Psoas muscle (tissue), 8 donors: Measurements from ENCODE around the gene MCTP2. TPM values are rescaled to one million over a fixed set of nuclear protein-coding genes. Genes with fewer than 3 reads are reported as not detected.

Source experiments
- ATAC-seq, 4 donors: fragments of 200-7000 bp; cut with Tn5 transposase; one replicate each; pipeline ENCODE4 v1.9.1; 2020; ENCODE audit warnings: moderate library complexity in 3 of 4, mild to moderate bottlenecking in 2 of 4
- DNase-seq, 2 donors: peaks; one replicate each; pipeline ENCODE4 v3.0.0-alpha.2; 2020
- H3K27ac ChIP-seq: fragments of 200-600 bp; one replicate; pipeline ENCODE4 v1.8.0; 2022
- H3K27me3 ChIP-seq, 3 donors: fragments of 200-600 bp in 1 of 3; one replicate each; pipeline versions ENCODE4 v1.6.1 to v1.8.0; 2013 to 2022; ENCODE audit warnings: low read length in 2 of 3, mild to moderate bottlenecking in 2 of 3, moderate library complexity in 1 of 3; ENCODE audit not compliant: insufficient read depth in 3 of 3
- H3K36me3 ChIP-seq, 2 donors: fragments of 200-600 bp in 1 of 2; one replicate each; pipeline versions ENCODE4 v1.6.1 to v1.8.0; 2013 to 2022; ENCODE audit warnings: low read depth in 1 of 2, mild to moderate bottlenecking in 1 of 2, moderate library complexity in 1 of 2; ENCODE audit not compliant: insufficient read depth in 1 of 2
- H3K4me1 ChIP-seq: fragments of 200-600 bp; one replicate; pipeline ENCODE4 v1.8.0; 2022
- H3K4me3 ChIP-seq: fragments of 200-600 bp; one replicate; pipeline ENCODE4 v1.8.0; 2022; ENCODE audit warnings: mild to moderate bottlenecking
- H3K9me3 ChIP-seq: fragments of 200-600 bp; one replicate; pipeline ENCODE4 v1.8.0; 2022
- WGBS, 3 donors: extraction: QIAGEN DNeasy Blood & Tissue Kit; methylation state at CpG; one replicate each; pipeline versions ENCODE4 v1.1.6 to v1.1.7; 2013; 5-methylcytosine and 5-hydroxymethylcytosine counted together
- intact Hi-C, 2 donors: fragments of 100-400 bp; cut with DNase I; formaldehyde crosslinking; loops; one replicate each; pipeline versions ENCODE4 v1.11.0 to v1.14.2; 2022
- polyA plus RNA-seq, 3 donors: library from polyadenylated mRNA; stranded (reverse); fragments of 200-250 nt; gene quantifications; one replicate each; pipeline ENCODE4 v1.2.3, GENCODE V29; 2013
- total RNA-seq, 4 donors: library from RNA; stranded (reverse); fragmentation: NEBNext Ultra II Directional in 2 of 4; extraction: Animal tissue kit (Norgen Biotek cat#: 25700) in 2 of 4; gene quantifications; one replicate each; pipeline versions ENCODE4 v1.2.1 to v1.2.4, GENCODE V29; 2021 to 2023
- TF ChIP-seq, protein P1 (sequence below): fragments of 200-600 bp; IDR thresholded peaks from one replicate; pipeline ENCODE4 v1.8.0; 2022; ENCODE audit warnings: antibody characterized with exemption
- donor health status: healthy with polysubstance abuse.
- donor health status: DM: no; HTN: no; CAD: no; lungs with moderate emphysema.
- donor health status: Bipolar disorder and iron deficiency.
- donor health status: healthy.
- donor health status: DM: yes; HTN: yes; CAD: no.
- donor health status: DM: no; HTN: no; CAD: no.
- donor health status: DM: no; HTN: no; CAD: no.
- donor health status: DM: yes; HTN: yes; CAD: no.

Gene MCTP2
- total and polyA plus RNA-seq, 7 donors = 0.01 to 1.1 (median 0.33) TPM; not detected in 1

DNA sequence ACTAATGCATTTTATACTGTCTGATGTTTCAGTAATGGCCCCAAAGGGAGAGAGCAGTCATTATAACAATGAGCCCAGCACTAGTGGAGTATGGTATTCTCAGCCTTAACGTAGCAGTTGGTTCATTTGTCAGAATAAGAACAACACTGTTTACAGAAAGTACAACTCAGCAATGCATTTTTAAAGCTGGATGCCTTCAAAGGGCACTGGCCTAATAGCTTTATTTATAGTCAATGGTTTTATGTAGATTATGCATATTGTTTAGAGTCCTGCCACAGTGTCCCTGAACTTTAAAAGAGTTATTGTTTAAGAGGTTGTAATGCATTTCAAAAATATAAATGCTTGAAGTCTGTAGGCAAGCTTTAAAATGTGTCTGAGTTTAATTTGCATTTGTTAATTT lies 211.1 kb downstream of the MCTP2 start:
- no peak for DNase-seq
- Histone ChIP-seq H3K36me3 (no peaks in the 10 kb centered on the region), H3K4me3 (no peak overlapping the region), H3K9me3 (no peaks in the 10 kb centered on the region), H3K27me3 (no peaks in the 10 kb centered on the region), H3K4me1 (no peaks in the 10 kb centered on the region), H3K27ac (no peak overlapping the region)
- TF ChIP-seq, protein P1, sequence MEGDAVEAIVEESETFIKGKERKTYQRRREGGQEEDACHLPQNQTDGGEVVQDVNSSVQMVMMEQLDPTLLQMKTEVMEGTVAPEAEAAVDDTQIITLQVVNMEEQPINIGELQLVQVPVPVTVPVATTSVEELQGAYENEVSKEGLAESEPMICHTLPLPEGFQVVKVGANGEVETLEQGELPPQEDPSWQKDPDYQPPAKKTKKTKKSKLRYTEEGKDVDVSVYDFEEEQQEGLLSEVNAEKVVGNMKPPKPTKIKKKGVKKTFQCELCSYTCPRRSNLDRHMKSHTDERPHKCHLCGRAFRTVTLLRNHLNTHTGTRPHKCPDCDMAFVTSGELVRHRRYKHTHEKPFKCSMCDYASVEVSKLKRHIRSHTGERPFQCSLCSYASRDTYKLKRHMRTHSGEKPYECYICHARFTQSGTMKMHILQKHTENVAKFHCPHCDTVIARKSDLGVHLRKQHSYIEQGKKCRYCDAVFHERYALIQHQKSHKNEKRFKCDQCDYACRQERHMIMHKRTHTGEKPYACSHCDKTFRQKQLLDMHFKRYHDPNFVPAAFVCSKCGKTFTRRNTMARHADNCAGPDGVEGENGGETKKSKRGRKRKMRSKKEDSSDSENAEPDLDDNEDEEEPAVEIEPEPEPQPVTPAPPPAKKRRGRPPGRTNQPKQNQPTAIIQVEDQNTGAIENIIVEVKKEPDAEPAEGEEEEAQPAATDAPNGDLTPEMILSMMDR = no peak
- ATAC-seq = no peak
- intact Hi-C loops = no loop called here
- 56 to 66% (median 63%) methylated on average over 1 of the region's 1 CpG for WGBS, 3 donors

DNA sequence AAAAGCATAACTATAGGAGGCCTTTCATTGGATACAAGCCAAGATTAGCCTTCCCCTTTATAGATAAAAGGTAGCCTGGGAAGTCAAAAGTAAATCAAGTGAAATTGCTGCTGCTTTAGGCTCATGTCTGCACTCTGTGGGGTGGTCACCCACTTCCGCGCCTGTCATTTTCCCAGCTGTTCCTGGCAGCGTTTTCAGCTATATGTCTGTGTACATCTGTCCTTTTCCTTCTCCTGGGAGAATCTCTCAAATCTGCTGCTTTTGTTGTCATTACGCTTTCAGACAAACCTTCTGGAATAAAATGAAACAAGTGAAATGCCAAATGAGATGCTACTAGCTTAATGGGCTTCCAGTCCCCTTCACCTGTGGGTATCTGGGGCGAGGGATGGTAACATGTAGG lies 211.8 kb downstream of the MCTP2 start:
- TF ChIP-seq, protein P1 = no peak
- Histone ChIP-seq H3K4me3 (no peak overlapping the region), H3K4me1 (no peaks in the 10 kb centered on the region), H3K36me3 (no peaks in the 10 kb centered on the region), H3K9me3 (no peaks in the 10 kb centered on the region), H3K27ac (no peak overlapping the region), H3K27me3 (no peaks in the 10 kb centered on the region)
- ATAC-seq (no peak), DNase-seq (no peak)
- intact Hi-C loops = no loop called here
- 59 to 72% (median 71%) methylated on average over 5 of the region's 5 CpGs for WGBS, 3 donors

DNA sequence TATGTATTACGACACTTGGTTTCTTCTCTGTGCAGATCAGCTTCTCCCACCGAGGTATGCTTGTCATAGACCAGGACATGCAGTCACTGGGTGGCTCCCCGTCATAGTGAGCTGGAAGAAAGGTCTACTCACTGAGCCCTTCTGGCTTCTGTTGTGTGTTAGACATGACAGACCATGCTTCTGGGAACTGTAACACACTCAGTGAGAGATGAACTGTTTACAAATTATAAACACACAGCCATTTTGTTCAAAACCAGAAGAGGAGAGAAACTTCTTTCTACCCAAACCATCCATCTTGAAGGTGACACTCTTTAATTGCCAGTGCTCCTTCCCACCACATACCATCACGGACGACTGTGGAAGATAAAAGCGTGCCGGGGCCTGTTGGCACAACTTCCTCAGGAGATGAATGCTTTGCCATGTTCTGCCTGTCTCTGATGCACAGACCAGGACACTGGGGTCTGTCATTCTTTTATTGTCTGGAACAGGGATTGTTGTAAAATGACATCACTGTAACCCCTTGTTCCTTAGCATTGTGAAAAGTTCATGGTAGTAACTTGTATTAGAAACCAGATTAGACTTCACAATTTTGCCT lies 214.3 kb downstream of the MCTP2 start:
- intact Hi-C loops = no loop called here
- Histone ChIP-seq H3K4me1 (no peaks in the 10 kb centered on the region), H3K27me3 (no peaks in the 10 kb centered on the region), H3K4me3 (no peak overlapping the region), H3K27ac (no peak overlapping the region), H3K36me3 (no peaks in the 10 kb centered on the region), H3K9me3 (no peaks in the 10 kb centered on the region)
- DNase-seq (no peak), ATAC-seq (no peak)
- TF ChIP-seq, protein P1 = no peak
- WGBS, 3 donors = 72 to 73% (median 72%) methylated on average over 7 of the region's 7 CpGs

DNA sequence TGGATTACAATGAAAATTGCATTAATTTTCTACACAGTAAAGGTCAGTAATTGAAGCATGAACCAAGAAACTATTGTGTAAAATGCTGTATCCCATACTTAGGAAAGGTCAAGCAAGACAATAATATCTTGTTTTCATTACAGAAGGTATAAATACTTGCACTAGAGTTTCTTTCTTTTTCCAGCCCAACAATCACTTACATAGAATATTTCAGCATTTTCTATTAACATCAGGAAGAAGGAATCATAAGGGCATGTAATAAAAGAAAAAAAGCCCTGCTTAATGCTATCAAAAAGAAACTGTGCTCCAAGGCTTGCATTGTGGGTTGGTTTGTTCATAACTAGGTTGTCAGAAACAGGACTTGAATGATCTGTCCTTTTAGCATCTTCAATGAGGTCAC lies 215.1 kb downstream of the MCTP2 start:
- no peak for ATAC-seq
- Histone ChIP-seq H3K9me3 (no peaks in the 10 kb centered on the region), H3K4me3 (no peak overlapping the region), H3K4me1 (no peaks in the 10 kb centered on the region), H3K36me3 (no peaks in the 10 kb centered on the region), H3K27ac (no peak overlapping the region), H3K27me3 (no peaks in the 10 kb centered on the region)
- no peak for DNase-seq
- intact Hi-C loops = no loop called here
- TF ChIP-seq, protein P1 = no peak

DNA sequence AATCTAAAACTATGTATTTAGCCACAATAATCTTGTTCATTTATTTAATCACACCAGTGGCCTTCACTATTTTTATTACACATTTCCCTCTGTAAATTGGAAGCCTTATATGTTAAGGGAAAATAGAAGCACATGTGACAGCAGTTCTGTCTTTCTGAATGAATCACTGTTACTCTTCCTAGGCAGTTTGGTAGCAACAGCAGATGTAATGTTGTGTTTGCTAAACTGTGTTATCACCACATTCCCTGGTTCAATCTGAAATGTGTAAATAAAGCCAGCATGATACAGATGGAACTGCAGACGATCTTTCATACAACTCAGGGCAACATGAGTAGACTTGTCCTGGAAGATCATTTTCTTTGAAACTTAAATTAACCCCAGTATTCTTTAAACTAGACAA lies 220.1 kb downstream of the MCTP2 start:
- Histone ChIP-seq H3K27me3 (no peaks in the 10 kb centered on the region), H3K4me1 (no peaks in the 10 kb centered on the region), H3K36me3 (no peaks in the 10 kb centered on the region), H3K27ac (no peak overlapping the region), H3K4me3 (no peak overlapping the region), H3K9me3 (no peaks in the 10 kb centered on the region)
- WGBS, 3 donors = 60 to 69% (median 60%) methylated on average over 1 of the region's 1 CpG
- no peak for ATAC-seq
- DNase-seq = no peak
- TF ChIP-seq, protein P1 = no peak
- intact Hi-C loops = no loop called here
